LNCAP (cell line): ENCODE data around the gene MNAT1.

Experiments
- CTCF ChIP-seq: fragments of 450-650 bp; IDR thresholded peaks from 2 replicates; pipeline ENCODE4 v1.5.1; 2017; ENCODE audit warnings: mild to moderate bottlenecking

MNAT1 gene

GRCh38 chr14:60819575-60819974, 85.0 kb downstream of the MNAT1 start:
- TF ChIP-seq CTCF = no peak

GRCh38 chr14:60838601-60839000, 104.0 kb downstream of the MNAT1 start:
- no peak for TF ChIP-seq CTCF

- TF ChIP-seq CTCF = no peak
Measured at GRCh38 chr14:60839057-60839456, 104.5 kb downstream of the MNAT1 start.

GRCh38 chr14:60839657-60840056, 105.1 kb downstream of the MNAT1 start:
- TF ChIP-seq CTCF = no peak

GRCh38 chr14:60840313-60840712, 105.8 kb downstream of the MNAT1 start:
- no peak for TF ChIP-seq CTCF

- TF ChIP-seq CTCF = no peak
Measured at GRCh38 chr14:60845523-60845922, 111.0 kb downstream of the MNAT1 start.

- no peak for TF ChIP-seq CTCF
Measured at GRCh38 chr14:60848066-60848465, 113.5 kb downstream of the MNAT1 start.

- TF ChIP-seq CTCF = no peak
Measured at GRCh38 chr14:60856111-60856510, 121.5 kb downstream of the MNAT1 start.
